GM18909 (cell line): ENCODE data around the gene PER1.
"Not testable (repeated sequence)": the region's sequence is repeated elsewhere in the genome, so short reads cannot be mapped to it uniquely, and the experiment has no call there.

Experiments
- ATAC-seq: cut with Tn5 transposase; IDR thresholded peaks from one replicate; pipeline ENCODE4 v1.9.1; 2021; ENCODE audit warnings: mild to moderate bottlenecking; ENCODE audit not compliant: unreplicated experiment, poor library complexity

The PER1 gene

DNA sequence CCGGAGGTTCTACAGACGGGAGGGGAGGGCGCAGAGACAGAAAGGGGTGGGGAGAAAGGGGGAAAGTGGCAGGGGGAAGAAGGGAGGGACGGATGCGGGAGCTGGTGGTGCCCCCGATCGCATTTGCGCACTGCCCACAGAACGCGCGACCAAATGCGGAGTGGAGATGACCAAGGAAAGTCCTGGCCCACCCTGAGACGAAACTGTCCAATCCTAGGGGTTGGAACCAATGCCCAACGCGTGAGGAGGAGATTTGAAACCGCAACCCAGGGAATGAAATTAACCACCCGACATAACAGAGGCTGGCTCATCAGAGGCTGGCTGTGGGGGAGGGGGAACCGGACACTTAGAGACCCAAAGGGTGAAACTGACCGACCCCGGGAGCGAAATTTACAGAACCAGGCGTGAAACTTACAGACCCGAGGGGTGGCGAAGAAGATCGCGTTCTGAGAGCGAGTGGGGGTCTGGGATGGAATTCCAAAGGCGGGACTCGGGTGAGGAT is 29.7 kb downstream of the PER1 start:
- no peak for ATAC-seq

DNA sequence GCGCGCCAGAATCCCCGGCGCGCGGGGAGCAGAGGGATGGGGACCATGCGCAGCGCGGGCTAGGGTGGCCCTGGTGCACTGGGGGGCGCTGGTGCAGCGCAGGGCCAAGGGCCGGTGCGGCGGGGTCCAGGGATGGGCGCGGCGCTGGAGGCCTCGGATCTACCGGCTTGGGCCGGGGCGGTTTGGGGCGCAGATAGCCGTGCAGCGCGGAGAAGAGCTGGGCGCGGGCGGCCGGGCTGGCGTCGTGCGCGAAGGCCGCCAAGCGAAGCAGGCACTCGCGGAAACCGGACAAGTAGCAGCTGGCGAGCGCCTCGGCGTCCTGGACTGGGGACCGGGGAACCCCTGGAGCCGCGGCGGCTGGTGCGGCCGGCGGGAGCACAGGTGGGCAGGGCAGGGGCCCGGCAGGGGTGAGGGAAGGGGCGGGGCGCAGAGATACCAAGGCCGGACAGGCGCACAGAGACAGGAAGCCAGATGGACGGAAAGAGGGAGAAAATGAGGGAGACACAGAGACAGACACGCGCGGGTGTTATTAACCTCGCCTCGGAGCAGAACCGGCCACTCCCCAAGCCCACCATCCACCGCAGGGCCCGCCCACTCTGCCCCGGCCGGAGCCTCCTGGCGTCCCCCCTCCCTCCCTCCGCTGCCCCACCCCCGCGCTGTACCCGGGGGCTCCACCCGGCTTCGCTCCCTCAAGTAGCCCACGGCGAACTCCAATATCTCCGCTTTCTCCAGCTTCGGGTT is 30.4 kb downstream of the PER1 start:
- no peak for ATAC-seq

DNA sequence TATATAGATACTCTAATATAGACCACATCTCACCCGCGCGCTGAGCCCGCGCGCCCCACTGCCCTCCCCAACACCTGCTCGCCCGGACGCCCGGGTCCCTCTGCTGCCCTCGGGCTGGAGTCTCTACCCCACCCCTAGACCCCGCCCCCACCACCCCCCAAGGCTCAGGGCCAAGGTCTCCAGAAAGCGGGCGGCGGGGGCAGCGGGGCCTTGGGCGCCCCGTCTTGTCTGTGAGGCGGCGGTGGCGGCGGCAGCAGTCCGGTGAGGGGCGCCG is 30.9 kb downstream of the PER1 start:
- no peak for ATAC-seq

DNA sequence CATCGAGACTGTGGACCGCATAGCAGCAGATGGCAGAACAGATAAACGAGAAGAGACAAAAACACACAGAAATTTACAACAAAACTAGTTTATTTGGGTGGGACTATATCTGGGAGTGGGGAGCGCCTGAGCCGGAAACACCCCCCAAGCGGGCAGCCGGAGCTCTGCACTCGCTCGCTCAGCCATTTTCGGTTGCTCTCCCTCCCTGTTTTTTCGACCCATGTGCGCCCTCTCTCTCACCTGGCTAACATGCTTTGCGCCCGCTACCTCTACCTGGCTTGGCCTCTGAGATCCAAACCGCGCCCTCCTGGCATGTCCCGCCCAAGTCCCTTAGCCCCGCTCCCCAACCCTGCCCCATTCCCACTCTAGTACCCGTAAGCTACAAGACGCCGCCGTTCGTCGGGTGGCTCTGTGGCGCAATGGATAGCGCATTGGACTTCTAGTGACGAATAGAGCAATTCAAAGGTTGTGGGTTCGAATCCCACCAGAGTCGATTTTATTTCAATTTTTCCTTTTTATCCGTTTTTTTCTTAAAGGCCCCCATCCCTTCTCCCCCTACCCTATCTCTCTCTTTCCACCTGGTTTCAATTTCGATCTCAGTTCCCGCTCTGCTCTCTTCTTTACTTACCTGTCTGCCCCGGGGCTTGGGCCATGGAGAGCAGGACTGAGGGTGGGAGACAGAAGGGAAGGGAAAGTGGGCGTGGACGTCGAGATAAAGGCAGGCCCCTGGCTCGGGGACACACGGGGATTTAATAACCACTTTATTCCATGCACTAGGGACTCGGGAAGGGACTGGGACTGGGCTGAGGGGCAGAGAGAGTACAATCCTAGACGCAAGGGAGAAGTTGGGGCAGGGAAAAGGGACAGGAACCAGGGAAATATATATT is 31.4 kb downstream of the PER1 start:
- no peak for ATAC-seq

DNA sequence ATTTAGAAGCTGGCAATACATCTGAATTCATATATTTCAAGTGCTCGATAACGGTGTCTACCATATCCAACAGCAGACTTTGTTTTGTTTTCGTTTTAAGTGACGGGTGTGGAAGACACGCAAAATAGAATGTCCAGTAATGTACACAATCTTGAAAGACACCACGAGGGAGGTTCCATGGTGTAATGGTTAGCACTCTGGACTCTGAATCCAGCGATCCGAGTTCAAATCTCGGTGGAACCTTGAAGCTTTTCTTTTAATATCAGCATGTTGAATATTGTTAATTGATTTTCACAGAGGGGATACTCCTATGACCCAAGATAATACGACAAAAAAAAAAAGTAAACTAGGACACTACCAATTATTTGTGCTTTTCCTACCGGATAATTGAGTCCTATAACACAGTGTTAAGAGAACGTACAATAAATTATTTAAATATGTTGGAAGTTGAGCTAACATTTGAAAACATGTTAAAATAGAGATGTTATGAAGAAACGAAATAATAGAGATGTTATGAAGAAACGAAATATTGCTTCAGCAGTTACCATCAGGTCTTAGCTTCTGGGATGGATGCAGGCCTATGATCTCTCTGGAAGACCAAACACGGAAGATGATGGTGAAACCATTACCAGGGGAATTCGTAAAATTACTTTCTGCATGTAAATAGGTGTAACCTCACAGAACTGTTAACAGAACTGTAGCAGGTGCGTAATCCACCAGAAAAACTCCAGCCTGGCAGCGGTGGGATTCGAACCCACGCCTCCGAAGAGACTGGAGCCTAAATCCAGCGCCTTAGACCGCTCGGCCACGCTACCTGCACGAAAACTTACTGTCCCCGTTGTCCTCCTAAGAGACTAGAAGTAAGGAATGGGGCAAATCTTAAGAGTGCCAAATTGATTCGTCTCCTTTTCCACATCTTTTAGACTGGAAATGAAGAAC is 32.4 kb downstream of the PER1 start:
- no peak for ATAC-seq

DNA sequence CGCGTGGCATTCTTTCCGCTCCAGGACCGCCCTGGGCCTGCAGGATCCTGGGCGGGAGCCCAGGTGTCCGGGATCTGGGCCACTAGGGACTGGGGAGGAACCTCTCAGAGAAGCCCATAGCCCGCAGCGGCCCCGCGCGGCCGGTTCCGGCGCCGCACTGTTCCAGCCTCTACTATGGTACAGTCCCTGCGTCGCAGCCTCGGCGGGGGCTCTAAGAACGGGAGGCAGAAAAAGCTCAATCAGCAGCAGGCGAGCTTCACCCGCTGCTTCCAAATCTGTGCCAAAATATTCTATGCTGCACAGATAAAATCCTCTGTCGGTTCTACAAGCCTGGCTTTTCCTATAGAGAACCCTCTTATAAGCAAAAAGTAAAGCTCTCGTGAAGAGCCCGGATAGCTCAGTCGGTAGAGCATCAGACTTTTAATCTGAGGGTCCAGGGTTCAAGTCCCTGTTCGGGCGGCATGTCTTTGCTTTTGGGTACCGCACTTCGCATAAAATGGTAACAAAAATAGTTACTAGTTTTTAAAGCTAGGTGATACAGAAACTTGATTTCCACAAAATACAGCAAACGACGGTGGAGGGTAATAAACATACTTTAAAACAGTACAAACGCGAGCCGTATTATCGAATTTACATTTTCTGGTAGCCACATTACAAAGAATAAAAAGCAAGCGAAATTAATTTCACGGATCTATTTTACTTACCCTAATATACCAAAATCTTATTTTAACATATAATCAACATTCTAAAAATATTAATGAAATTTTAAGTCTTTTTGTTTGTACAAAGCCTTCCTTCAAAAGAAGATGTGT is 33.2 kb downstream of the PER1 start:
- ATAC-seq: peak; percentile 42

DNA sequence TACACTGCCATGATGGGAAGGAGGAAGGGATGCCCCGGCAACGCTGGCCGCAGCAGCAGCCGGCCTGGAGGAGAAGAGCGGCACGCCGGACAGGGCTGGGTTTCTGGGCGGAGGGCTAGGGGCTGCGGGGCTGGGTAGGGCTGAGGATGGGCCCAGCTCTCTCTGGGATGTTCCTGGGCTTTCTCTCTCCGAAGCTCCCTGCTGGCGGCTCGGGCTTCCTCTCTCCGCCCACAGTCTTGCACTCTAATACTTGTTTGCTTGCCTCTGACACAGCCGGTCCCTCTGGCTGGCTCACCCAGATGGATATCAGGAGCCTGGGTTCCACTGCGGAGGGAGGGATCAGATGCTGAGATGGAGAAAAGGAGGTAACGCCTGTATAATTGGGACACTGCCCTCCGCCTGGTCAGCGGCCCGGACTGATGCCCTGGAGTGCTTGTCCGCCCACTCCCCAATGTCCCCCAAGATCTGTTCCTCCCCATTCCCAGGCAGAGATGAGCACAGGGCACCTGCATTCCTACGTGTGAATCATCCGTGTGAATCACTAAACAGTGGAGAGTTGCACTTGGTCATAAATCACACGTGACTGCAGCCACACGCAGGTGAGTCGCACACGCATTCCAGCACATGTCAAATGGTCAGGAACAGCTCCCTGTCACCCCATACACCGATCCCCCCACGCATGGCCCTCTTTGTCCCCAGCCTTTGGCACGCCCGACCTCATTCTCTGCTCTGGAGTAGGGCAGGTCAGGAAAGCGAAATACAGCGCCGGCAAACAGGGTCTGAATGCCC is 34.0 kb downstream of the PER1 start, which contains the start of gene ALOXE3:
ALOXE3 (minus strand) TSS at position 535 of the 789 bp plus-strand sequence; CDS start at position 11, 524 bp downstream.
- ATAC-seq: no peak

DNA sequence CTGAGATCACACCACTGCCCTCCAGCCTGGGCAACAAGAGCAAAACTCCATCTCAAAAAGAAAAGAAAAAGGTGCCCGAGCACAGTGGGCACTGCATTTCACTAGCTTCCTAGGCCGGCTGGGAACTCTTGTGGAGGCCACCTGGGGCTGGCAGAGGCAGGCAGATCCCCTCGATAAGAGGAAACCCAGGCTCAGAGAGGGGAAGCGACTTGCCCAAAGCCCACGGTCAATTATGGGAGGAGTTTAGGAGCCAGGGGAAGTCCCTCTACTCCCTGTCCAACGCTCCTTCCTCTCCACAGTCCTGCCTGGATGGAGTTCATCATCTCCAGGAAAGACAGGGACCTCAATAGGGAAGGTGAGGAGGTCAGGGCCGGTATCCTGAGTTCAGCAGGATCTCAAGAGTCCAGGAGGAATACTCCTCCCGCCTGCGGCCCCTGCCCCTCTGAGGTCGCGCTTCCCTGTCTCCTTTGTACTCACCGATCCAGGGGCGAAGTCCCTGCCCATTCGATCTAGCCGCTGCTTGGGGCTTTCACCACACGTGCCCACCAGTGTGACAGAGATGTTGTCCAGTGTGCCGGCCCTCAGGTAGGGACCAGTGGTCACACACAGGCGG is 34.7 kb downstream of the PER1 start:
- ATAC-seq: no peak

DNA sequence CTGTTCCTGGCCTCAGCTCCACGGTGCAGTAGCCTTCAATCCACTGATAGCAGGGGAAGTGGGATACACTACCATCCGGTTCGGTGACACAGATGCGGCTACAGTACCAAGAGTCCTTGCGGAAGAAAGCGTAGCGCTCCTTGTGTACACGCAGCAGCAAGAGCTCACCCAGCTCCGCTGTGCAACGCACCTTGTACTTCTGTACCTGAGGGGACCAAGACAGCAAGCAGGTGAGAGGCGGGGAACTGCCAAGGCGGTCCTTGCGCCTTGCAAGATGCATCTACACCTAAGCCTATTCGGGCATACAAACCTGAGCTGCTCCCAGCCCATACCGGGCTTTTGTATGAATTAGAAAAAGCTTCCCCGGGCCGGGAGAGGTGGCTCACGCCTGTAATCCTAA is 35.4 kb downstream of the PER1 start:
- ATAC-seq: no peak

DNA sequence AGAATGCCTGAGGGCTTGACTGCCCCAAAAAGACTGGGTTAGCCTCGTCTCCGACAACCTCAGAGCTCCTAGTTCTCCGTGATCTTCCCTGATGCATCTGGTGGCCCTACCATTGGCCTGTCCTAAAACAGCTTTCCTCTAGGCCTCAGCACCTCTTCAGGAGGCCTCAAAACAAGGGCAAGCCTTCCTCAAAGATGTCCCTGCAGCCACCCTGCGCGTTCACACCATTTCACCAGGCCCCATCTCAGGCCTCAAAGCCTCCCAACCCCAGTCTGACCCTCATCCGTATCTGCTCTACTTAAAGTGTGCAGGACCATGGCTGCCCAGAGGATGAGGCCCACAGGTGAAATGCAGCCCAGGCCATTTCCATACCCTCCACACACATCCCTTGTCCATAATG is 41.3 kb downstream of the PER1 start:
- no peak for ATAC-seq

DNA sequence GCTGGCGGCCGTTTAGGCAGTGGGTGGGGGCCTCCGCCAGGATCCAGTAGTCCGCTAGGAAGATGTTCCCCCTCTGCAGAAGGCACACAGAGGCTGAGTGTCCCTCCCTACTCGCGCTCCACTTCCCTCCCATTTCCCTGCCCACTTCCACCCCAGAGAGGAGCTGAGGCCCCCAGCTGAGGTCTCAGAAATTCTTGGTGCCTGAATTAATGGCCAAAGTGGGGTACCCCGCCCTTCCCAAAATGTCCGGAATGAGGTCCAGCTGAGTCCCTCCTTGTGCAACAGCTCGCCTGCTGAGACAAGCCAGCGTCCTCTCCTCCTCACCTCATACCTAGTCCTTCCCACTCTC is 41.8 kb downstream of the PER1 start:
- no peak for ATAC-seq

DNA sequence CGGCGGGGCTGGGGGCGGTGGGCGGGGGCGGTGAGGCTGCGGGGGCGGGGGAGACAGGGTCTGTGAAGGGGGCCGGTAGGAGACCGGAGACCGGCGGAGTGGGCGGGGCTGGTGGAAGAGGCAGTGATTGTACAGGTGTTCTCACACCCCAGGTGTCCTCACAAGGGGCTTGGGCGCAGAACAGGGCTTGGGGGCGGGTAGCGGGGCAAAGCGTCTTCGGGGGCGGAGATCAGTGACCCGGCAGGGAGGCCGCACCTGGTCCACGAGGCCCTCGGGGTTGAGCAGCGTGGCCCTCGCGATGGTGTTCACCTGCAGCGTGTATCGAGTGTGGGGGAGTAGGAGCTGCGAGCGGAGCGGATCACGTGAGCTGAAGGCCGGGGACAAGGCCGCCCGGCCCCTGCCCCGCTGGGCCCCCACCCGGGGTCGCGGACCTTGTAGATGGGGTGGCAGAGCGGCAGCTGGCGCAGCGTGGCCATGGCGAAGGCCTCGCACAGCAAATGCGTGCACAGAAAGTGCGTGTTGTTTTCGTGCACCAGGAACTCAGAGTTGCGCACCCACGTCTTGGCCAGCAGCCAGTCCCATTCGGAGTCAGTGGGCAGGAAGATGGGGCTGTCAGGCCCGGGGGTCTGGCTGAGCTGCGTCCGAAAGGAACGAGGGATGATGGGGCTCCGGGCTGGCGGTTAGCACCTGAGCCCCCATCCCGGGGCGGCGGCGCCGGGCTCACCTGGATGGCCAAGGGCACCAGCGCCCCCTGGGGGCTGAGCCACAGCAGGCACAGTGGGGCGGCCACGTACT is 42.3 kb downstream of the PER1 start:
- ATAC-seq: no peak

DNA sequence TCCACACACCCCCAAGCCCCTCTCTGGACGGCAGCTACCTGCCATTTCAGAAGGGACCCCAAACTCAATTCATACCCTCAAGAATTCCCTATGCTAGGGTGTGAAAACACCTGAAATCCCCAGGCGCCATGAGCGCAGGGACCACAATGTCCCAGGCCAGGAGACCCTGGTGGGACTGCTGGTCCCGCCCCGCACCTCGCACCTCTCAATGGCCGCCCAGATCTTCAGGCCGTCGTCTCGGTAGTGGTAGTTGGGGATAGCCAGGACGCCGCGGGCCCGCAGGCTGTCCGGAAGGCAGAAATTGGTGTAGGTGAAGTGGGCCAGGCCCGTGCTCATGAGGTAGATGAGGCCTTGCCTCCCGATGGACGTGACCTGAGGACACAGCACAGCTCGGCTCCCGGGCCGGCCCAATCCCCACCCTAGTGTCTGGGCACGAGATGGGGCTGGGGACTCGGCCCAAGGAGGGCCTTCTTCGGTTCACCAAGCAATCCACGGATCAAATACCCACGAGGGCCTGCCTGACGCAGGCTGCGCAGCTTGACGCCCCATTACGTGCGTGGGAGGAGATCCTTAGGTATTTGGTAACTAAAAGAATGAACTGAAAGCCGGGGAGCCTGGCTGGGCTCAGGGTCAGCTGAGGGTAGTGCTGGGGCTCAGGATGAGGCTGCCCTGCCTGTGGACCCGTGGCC is 43.1 kb downstream of the PER1 start:
- no peak for ATAC-seq

DNA sequence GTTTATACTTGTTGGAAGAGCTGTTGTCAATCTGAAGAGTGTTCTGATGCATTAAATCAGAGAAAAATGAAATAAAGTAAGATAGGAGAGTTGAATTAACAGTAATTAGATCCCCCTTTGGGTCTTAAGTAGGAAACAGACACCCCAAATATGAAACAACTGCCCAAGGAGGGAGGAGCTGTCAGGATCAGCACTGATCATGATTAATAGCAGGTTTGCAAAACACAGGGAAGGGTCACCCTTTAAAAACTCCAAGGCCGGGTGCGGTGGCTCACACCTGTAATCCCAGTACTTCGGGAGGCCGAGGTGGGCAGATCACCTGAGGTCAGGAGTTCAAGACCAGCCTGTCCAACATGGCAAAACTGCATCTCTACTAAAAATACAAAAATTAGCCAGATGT is 45.2 kb downstream of the PER1 start:
- ATAC-seq: not testable (repeated sequence)

DNA sequence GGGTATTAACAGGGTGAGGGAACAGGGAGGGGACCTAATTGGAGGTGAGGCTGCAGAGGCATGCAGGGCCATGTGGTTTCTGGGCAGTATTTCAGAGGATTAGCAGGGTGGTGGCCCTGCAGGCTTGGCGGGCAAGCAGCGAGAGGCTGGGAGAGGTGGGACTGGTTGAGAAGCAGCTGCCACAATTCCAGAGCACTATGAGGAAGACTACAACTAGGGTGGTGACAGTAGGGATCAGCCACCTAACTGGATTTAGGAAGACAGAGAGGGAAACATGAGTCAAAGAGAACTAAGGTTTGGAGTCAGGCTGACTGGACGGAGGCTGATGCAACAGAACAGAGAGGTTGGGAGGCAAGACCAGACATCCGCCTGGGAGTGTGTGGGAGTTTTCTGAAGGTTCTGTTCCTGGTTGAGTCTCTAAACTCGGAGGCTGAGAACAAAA is 46.2 kb downstream of the PER1 start:
- ATAC-seq: no peak

DNA sequence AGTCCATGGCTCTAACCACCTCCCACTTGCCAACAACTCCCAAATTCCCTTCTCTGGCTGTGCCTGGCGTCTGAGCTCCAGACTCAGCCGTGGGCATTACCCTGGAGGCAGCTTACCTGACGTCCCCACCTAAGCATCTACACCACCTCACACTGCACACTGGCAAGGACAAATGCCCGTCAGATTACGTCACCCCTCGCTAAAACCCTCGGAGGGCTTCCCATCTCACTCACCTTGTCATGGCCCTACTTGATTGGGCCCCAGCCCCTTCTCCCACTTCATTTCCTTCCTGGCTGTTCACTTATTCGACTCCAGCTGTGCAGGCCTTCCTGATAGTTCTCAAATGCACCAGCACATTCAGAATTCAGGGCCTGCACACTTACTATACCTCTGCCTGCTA is 47.3 kb downstream of the PER1 start:
- no peak for ATAC-seq

DNA sequence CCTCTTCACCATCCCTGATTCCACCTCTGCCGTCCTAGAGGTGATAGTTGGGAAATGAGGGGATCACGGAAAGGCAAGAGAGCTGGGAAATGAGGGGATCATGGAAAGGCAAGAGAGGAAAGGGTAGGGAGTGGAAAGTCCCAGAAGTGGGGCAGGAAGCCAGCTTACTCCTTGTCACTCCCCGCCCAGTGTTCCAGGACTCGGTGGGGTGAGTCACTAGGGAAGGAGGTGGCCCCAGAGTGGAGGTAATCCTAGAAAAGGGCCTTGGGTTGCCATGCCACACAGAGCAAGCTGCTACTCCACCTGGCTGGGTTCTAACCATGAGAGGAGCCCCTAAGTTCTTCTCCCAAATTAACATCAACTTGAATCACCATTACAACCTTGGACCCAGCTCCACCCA is 48.7 kb downstream of the PER1 start:
- no peak for ATAC-seq
